T1000 (cell line): ENCODE results near the gene RBMS3.
"Not testable (repeated sequence)": the region's sequence is repeated elsewhere in the genome, so short reads cannot be mapped to it uniquely, and the experiment has no call there.

Experiments
- DNase-seq: peaks from one replicate; lab custom pipeline; 2025; ENCODE audit warnings: mixed read lengths; lab: John Stamatoyannopoulos, UW

The RBMS3 gene

DNA sequence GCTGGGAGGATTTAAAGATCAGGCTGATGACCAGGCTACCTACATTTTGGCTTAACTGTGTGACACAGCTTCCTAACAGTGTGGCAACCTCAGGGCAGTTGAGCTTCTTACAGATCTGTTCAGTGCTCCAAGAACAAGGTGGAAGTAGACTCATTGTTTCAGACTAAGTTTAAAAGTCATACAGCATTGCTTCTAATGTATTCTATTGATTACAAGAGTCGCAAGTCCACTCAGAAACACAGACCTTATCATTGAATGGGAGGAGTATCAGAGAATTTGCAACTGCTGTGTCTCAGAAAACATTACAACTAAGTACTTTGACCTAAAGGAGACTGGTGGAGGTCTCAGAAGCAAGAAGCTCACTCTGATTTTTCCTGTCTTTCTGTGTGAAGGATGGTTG, 746.0 kb downstream of the RBMS3 start:
- DNase-seq = no peak

DNA sequence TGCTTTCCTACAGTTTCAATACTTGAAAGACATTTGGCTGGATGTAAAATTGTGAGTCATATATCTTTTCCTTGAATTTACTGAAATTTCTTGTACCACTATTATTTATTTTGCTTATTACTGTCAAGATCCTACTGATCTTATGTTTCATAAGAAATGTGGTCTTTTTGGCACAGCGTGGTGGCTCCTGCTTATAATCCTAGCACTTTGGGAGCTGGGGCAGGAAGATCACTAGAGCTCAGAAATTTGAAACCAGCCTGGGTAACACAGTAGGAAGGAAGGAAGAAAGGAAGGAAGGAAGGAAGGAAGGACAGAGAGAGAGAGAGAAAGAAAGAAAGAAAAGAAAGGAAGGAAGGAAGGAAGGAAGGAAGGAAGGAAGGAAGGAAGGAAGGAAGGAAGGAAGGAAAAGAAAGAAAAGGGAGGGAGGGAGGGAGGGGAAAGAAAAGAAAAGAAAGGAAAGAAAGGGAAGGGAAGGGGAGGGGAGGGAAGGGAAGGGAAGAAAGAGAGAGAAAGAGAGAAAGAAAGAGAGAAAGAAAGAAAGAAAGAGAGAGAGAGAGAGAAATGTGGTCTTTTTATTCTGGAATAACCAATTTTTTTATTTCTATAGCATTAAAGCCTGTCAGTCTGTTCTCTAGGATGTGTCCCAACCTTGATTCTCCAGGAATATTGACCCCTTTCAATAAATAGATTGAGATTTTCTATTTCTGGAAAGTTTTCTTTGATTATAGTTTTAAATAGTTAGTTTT, 753.5 kb downstream of the RBMS3 start:
- no peak for DNase-seq

- DNase-seq = no peak
Measured at GRCh38 chr3:30035935-30036567, 755.2 kb downstream of the RBMS3 start.

- no peak for DNase-seq
Measured at GRCh38 chr3:30040126-30040525, 759.3 kb downstream of the RBMS3 start.

DNA sequence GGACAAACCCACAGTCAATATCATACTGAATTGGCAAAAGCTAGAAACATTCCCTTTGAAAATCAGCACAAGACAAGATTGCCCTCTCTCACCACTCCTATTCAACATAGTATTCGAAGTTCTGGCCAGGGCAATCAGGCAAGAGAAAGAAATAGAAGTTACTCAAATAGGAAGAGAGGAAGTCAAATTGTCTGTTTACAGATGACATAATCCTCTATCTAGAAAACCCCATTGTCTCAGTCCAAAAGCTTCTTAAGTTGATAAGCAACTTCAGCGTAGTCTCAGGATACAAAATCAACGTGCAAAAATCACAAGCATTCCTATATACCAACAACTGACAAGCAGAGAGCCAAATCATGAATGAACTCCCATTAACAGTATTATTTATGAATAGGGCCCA, 760.6 kb downstream of the RBMS3 start:
- DNase-seq = not testable (repeated sequence)

- peak; percentile 25 for DNase-seq
Measured at GRCh38 chr3:30042274-30042859, 761.5 kb downstream of the RBMS3 start.

DNA sequence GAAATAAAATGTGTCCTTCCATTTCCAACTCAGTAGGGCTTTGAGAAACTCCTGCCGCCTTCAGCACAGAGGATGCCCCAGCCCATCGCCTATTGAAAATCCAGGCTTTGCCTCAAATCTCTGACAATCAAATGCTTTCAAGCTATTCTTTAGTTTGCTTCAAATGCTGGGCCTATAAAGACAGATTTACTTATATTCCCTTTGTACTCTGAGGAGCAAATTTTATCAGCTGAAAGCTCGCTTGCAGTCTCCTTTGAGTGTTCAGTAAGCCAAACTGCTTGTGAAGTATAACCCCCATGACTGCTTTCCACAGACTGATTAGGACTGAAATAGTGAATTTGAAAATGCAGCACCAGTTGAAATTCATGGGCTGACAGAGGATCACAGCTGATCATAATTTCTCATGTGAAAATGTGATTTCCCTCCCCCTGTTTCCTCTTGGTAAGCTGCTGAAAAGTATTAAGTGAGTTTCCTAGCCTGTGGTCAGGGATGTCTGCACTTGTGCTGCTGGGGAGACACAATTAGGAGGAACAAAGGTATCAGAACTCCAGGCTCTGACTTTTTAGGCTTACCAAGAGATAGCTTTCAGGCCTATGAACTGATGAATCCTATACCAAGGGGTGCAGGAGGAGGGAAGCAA, 762.2 kb downstream of the RBMS3 start:
- DNase-seq = no peak

GRCh38 chr3:30044515-30044914, 763.6 kb downstream of the RBMS3 start:
- DNase-seq = no peak

DNA sequence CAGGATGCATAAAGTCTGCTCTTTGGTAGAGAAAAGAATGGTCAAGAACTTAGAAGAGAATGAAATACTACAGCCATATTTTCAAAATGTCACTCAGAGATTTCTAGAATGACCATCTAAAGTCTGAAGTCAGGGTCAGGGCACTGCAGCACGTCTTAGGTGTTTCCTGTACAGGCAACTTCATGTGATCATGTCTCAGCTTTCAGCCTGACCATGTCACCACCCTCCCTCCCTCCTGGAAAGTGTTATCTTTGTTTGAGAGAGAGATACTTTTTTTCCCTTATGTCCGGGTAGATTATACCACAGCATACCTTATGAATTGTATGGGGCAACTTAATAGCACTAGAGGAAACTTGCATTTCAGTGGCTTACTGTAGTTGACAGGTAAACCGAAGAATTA, 767.6 kb downstream of the RBMS3 start:
- no peak for DNase-seq

GRCh38 chr3:30050116-30050515, 769.2 kb downstream of the RBMS3 start:
- DNase-seq = not testable (repeated sequence)

GRCh38 chr3:30059240-30059639, 778.4 kb downstream of the RBMS3 start:
- no peak for DNase-seq
